Measurements from ENCODE around the gene IER5L.

Gene IER5L

DNA sequence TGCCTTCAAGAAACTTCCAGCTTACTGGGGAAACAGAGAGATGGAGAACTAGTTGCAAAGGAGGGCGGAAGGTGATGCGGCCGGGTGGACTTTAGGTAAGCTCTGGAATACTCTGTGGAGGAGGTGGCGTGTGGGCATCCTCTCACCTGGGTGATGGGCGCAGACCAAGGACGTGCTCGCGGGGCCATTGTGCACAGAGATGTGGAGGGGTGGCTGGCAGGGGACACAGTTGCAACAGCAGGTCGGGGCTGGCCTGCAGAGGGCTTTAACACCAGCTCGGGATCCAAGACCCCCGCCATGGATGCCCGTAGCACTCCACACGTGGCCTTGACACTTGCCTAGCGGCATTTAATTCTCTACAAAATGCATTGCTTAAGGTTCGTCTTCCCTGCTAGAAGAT is 26.6 kb downstream of the IER5L start:
- Histone ChIP-seq H3K36me3 (ENCODE audit: insufficient read depth, low read depth, low read length) (peaks cover 21% of the 10 kb centered on the region; the same call in 1 of the 2 replicates), H3K4me3 (ENCODE audit: low read length) (no peak overlapping the region), H3K9me3 (ENCODE audit: insufficient read depth, low read depth, low read length) (no peaks in the 10 kb centered on the region), H3K27ac (ENCODE audit: low read length) (no peak overlapping the region), H3K4me1 (ENCODE audit: insufficient read depth, low read length) (peaks cover 2% of the 10 kb centered on the region), H3K27me3 (ENCODE audit: insufficient read depth, low read length) (no peaks in the 10 kb centered on the region), H3K9ac (ENCODE audit: low read depth, low read length) (no peak overlapping the region)

DNA sequence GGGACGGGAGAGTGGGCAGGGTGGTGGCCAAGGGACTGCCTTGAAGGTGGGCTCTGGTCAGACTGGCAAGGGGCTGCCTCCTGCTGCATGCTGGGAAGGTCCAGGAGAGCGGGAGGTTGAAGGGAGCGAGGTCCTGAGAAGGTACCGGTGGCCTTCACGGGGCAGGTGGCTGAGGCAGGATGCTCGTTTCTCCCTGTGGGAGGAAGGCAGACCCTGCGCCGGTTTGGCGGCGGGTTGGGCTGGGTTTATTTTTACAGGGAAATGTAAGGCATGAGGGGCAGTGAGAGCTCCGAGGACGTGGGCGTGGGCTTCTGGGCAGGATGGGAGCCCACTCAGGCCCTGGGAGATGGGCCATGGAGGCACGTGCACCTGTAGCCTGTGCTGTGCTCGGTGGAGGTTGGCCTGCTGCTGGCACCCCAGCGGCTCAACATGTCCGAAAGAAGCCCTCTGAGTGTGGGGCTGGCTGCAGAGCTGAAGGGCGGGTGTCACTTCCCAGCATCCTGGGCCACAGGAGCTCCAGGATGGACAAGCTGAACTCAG is 27.3 kb downstream of the IER5L start:
- Histone ChIP-seq H3K4me3 (ENCODE audit: low read length) (no peak overlapping the region), H3K27ac (ENCODE audit: low read length) (no peak overlapping the region), H3K9ac (ENCODE audit: low read depth, low read length) (no peak overlapping the region), H3K9me3 (ENCODE audit: insufficient read depth, low read depth, low read length) (no peaks in the 10 kb centered on the region), H3K4me1 (ENCODE audit: insufficient read depth, low read length) (peaks cover 6% of the 10 kb centered on the region), H3K36me3 (ENCODE audit: insufficient read depth, low read depth, low read length) (peaks cover 25% of the 10 kb centered on the region; the same call in 1 of the 2 replicates), H3K27me3 (ENCODE audit: insufficient read depth, low read length) (no peaks in the 10 kb centered on the region)

DNA sequence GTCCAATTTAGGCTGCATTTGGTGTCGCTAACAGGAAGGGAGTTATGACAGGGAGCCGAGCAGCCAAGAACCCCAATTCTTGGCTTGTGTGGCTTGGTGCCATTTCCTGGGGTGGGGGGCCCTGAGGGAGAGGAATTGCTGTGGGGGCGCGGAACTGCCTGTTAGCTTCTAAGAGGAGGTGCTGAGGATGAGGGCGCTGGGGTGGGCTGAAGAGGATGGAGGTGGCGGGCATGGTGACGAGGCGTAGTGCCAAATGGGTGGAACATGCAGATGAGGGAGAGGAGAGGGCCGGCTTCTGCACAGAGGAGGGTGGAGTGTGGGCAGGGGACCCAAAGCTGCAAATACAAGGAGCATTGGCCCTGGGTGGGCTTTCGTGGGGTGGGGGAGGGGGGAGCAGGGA is 27.9 kb downstream of the IER5L start:
- Histone ChIP-seq H3K9ac (ENCODE audit: low read depth, low read length) (no peak overlapping the region), H3K36me3 (ENCODE audit: insufficient read depth, low read depth, low read length) (peaks cover 22% of the 10 kb centered on the region; the same call in 1 of the 2 replicates), H3K9me3 (ENCODE audit: insufficient read depth, low read depth, low read length) (no peaks in the 10 kb centered on the region), H3K27me3 (ENCODE audit: insufficient read depth, low read length) (no peaks in the 10 kb centered on the region), H3K27ac (ENCODE audit: low read length) (no peak overlapping the region), H3K4me3 (ENCODE audit: low read length) (no peak overlapping the region), H3K4me1 (ENCODE audit: insufficient read depth, low read length) (peaks cover 12% of the 10 kb centered on the region)

DNA sequence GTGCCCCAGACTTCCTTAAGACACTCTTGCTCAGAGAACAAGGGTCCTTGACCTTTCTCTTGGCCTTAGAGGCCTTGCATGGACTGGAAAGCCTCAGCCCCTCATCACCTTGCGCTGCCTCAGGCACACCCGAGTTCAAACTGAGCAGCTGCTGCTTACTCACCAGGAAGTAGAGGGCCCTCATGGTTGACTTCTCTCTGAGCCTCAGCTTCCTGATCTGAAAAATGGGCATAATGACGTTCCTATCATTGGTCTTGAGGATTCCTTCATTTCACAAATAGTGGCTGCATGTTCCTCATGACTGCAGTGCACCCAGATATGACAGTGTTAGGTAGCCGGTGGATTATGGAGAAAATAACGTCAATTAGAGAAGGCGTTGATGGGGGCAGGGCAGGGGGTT is 28.6 kb downstream of the IER5L start:
- Histone ChIP-seq H3K27ac (ENCODE audit: low read length) (no peak overlapping the region), H3K9me3 (ENCODE audit: insufficient read depth, low read depth, low read length) (no peaks in the 10 kb centered on the region), H3K36me3 (ENCODE audit: insufficient read depth, low read depth, low read length) (peaks cover 25% of the 10 kb centered on the region; the same call in 1 of the 2 replicates), H3K4me3 (ENCODE audit: low read length) (no peak overlapping the region), H3K9ac (ENCODE audit: low read depth, low read length) (no peak overlapping the region), H3K27me3 (ENCODE audit: insufficient read depth, low read length) (no peaks in the 10 kb centered on the region), H3K4me1 (ENCODE audit: insufficient read depth, low read length) (peaks cover 13% of the 10 kb centered on the region)

DNA sequence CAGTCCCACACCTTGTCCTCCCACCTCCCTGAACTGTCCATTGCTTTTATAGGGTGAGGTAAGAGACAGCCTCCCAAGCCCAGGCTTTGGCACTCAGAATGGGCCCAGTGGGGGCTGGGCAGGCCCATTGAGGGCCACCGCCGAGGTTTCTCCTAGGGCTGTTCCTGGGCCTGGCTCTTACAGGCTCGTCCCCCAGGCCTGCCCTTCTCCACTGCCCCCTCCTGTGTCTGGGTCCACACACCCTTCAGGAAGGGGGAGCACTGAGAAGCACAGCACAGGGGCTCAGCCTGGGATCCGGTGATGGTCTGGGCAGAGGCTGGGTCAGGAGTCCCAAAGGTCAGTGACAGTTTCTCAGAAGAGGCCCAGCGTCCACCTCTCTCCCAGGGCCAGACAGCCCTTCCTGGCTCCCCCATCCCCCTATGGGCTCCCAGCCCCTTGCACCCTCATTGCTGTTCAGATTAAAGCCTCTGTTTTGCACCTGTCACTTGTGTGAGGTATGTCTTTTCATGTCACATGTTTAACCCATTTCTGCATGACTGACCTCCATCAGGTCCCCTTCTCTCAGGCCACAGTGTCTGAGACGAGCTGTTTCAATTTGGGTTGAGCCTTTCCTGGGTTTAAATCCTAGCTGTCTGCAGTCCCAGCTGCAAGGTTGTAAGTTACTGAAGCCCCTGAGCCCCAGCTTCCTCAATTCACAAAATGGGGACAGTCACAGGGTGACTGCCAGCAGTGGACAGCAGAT is 29.4 kb downstream of the IER5L start:
- Histone ChIP-seq H3K27me3 (ENCODE audit: insufficient read depth, low read length) (no peaks in the 10 kb centered on the region), H3K27ac (ENCODE audit: low read length) (no peak overlapping the region), H3K9ac (ENCODE audit: low read depth, low read length) (no peak overlapping the region), H3K4me3 (ENCODE audit: low read length) (no peak overlapping the region), H3K36me3 (ENCODE audit: insufficient read depth, low read depth, low read length) (peaks cover 32% of the 10 kb centered on the region), H3K4me1 (ENCODE audit: insufficient read depth, low read length) (peaks cover 13% of the 10 kb centered on the region), H3K9me3 (ENCODE audit: insufficient read depth, low read depth, low read length) (no peaks in the 10 kb centered on the region)

DNA sequence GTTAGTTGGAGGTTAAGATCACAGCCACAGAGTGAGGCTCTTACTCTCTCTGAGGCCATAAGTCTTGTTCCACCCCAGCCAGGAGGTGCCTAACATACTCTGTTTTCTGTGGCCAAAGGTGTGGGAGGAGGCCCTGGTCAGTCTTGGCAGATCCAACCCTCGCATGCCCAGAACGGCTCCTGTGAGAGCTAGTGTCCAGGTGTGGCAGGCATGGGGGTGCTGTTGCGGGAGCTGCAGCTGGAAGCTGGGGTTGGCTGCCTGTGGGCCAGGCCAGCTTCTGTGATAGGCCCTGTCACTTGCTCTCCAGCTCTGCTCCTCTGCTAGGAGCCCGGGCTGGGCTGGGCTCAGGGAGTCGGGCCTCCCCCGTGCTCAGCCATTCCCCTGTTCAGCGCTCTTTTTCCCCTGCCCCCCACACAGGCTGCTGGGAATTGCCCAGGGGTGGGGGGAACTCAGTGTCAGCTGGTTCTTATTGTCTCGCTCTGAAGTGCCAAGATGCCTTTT is 31.6 kb downstream of the IER5L start:
- H3K36me3 ChIP-seq (ENCODE audit: insufficient read depth, low read depth, low read length), result peaks cover 42% of the 10 kb centered on the region
- H3K9me3 ChIP-seq (ENCODE audit: insufficient read depth, low read depth, low read length), result no peaks in the 10 kb centered on the region
- no peak overlapping the region for H3K4me3 ChIP-seq (ENCODE audit: low read length)
- H3K27me3 ChIP-seq (ENCODE audit: insufficient read depth, low read length), result no peaks in the 10 kb centered on the region
- peak overlapping the region; percentile 59; the same call in 1 of the 2 replicates for H3K9ac ChIP-seq (ENCODE audit: low read depth, low read length)
- H3K27ac ChIP-seq (ENCODE audit: low read length), result peak overlapping the region; percentile 60
- peaks cover 32% of the 10 kb centered on the region for H3K4me1 ChIP-seq (ENCODE audit: insufficient read depth, low read length)

DNA sequence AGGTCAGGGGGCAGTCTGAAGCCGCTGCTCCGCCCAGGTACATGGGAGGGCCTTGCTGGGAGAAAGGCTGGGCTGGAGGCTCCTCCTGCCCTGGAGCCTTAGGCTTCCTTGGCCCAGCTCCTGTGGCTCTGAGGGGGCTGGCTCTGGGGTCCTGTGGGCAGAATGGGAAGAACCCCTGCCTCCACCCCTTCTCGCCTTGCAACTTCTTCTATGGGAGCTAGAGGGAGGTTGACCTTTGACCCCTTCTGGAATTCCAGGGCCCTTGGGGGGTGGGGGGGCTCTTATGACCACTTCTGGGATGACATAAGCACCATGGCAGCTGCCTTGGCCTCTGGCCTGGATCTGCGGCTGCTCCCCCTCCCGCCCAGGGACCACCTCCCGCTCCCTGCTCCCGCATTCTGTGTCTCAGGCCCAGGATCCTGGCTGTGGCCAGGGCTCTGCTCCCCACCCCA is 32.2 kb downstream of the IER5L start:
- H3K9me3 ChIP-seq (ENCODE audit: insufficient read depth, low read depth, low read length), result no peaks in the 10 kb centered on the region
- no peaks in the 10 kb centered on the region for H3K27me3 ChIP-seq (ENCODE audit: insufficient read depth, low read length)
- peak overlapping the region; percentile 59; the same call in 1 of the 2 replicates for H3K9ac ChIP-seq (ENCODE audit: low read depth, low read length)
- H3K36me3 ChIP-seq (ENCODE audit: insufficient read depth, low read depth, low read length), result peaks cover 42% of the 10 kb centered on the region
- H3K27ac ChIP-seq (ENCODE audit: low read length), result peak overlapping the region; percentile 60
- H3K4me3 ChIP-seq (ENCODE audit: low read length), result no peak overlapping the region
- peaks cover 38% of the 10 kb centered on the region for H3K4me1 ChIP-seq (ENCODE audit: insufficient read depth, low read length)

DNA sequence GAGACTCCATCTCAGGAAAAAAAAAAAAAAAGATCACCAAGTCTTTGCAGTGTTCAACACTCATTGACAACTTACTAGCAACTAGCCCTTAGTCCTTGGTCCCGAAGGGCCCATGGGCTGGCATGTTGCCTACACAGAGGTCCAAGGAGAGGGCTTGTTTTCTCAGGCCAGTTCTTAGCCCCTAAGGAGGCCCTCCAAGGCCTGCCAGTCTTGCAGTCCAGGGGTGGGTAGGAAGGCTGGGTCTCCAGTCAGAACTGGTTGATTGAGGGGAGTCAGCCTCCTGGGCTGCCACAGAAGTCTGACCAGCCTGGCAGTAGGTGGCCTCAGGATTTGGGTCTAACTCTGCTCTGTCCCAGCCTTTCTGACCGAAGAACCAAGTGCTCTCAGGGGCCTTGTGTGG is 32.7 kb downstream of the IER5L start:
- Histone ChIP-seq H3K9ac (ENCODE audit: low read depth, low read length) (peak overlapping the region; percentile 48; the same call in 1 of the 2 replicates), H3K9me3 (ENCODE audit: insufficient read depth, low read depth, low read length) (no peaks in the 10 kb centered on the region), H3K4me1 (ENCODE audit: insufficient read depth, low read length) (peaks cover 41% of the 10 kb centered on the region), H3K27me3 (ENCODE audit: insufficient read depth, low read length) (no peaks in the 10 kb centered on the region), H3K27ac (ENCODE audit: low read length) (peak overlapping the region; percentile 27), H3K4me3 (ENCODE audit: low read length) (no peak overlapping the region), H3K36me3 (ENCODE audit: insufficient read depth, low read depth, low read length) (peaks cover 42% of the 10 kb centered on the region)

DNA sequence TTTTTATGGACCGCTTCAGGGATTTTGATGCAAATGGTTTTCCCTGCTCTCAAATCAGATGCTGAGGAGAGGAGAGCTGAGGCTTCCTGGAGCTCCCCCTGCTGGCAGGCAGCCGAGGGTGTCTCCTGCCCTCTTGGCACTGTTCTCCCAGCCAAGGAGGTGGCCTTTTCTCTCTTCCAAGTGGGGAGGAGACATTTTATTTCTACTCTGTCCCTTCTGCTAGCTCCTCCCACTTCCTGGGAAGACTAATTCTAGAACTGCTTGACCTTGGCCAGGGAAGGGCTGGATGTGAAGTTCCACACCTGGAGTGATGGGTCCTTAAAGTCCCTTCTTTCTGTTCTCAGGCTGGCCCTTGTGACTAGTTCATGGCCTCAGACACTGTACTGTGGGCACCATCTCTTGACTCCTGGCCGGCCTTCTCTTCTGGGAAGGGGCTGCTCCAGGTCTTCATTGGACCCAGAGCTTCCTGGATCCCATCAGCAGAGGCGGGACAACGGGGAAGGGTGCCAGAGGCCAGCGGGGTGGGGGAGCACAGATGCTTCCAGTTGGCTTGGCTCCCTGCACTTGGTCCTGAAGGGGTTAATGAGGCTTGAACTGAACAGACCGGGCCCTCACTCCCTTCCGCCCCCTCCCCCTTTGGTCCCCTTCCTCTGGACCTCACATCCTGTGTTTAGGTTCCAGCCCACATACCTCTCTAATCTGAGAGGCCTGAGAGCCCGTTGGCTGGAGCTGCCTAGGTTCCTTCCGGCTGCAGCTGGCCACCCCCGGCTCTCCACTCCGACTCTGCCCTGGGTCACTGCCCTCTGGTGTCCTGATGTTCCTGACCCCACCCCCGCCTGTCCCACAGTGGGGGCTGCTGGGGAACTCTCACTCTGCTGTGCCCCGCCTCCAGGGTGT is 34.8 kb downstream of the IER5L start:
- Histone ChIP-seq H3K27ac (ENCODE audit: low read length) (peak overlapping the region; percentile 63), H3K4me1 (ENCODE audit: insufficient read depth, low read length) (peaks cover 48% of the 10 kb centered on the region), H3K9me3 (ENCODE audit: insufficient read depth, low read depth, low read length) (no peaks in the 10 kb centered on the region), H3K27me3 (ENCODE audit: insufficient read depth, low read length) (no peaks in the 10 kb centered on the region), H3K4me3 (ENCODE audit: low read length) (peak overlapping the region; percentile 18; the same call in 1 of the 2 replicates), H3K36me3 (ENCODE audit: insufficient read depth, low read depth, low read length) (peaks cover 40% of the 10 kb centered on the region), H3K9ac (ENCODE audit: low read depth, low read length) (peak overlapping the region; percentile 57; the same call in 1 of the 2 replicates)

DNA sequence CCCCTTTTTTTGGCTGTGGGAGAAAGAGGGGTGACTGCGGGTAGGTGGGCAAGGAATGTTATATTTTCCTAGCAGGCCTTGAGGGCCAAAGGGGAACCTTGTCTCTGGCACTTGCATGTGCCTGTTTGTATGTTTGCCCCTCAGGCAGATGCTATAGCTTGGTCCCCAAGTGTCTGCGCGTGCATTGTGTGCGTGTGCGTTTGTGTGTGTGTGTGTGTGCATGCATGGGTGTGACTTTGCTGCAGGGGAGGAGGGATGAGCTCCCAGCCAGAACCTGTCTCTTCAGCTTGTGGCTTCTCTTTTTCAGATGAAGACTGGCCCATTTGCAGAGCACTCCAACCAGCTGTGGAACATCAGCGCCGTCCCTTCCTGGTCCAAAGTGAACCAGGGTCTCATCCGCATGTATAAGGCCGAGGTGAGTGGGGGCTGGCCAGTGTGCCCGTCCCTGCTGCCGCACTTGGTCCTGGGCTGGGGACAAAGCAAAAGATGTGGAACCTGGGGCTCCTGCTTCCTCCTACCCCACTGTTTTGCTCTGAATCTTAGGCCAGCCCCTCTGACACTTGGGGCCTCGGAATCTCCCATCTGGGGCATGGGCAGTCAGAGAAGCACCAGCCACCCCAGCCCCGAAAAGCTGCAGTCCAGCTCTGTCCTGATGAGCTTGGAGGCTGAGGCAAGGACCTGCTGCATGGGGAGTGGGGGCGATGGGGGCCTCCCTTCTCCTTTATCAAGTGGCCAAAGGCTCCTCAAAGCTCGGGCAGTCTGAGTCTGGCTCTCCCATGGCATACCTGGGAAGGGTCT is 35.7 kb downstream of the IER5L start:
- peaks cover 48% of the 10 kb centered on the region for H3K4me1 ChIP-seq (ENCODE audit: insufficient read depth, low read length)

More for the DNA sequence above, 35.7 kb downstream of the IER5L start:
- H3K27ac ChIP-seq (ENCODE audit: low read length), result peak overlapping the region; percentile 63
- peak overlapping the region; percentile 18; the same call in 1 of the 2 replicates for H3K4me3 ChIP-seq (ENCODE audit: low read length)
- H3K9ac ChIP-seq (ENCODE audit: low read depth, low read length), result peak overlapping the region; percentile 53; the same call in 1 of the 2 replicates
- H3K9me3 ChIP-seq (ENCODE audit: insufficient read depth, low read depth, low read length), result no peaks in the 10 kb centered on the region
- no peaks in the 10 kb centered on the region for H3K27me3 ChIP-seq (ENCODE audit: insufficient read depth, low read length)
- peaks cover 46% of the 10 kb centered on the region for H3K36me3 ChIP-seq (ENCODE audit: insufficient read depth, low read depth, low read length)

Data from iPS-20b (cell line).